ENCODE data around the gene KANK4. TPM values are rescaled to one million over a fixed set of nuclear protein-coding genes. Genes with fewer than 3 reads are reported as not detected.

The KANK4 gene
- total RNA-seq: 38.6 TPM

DNA sequence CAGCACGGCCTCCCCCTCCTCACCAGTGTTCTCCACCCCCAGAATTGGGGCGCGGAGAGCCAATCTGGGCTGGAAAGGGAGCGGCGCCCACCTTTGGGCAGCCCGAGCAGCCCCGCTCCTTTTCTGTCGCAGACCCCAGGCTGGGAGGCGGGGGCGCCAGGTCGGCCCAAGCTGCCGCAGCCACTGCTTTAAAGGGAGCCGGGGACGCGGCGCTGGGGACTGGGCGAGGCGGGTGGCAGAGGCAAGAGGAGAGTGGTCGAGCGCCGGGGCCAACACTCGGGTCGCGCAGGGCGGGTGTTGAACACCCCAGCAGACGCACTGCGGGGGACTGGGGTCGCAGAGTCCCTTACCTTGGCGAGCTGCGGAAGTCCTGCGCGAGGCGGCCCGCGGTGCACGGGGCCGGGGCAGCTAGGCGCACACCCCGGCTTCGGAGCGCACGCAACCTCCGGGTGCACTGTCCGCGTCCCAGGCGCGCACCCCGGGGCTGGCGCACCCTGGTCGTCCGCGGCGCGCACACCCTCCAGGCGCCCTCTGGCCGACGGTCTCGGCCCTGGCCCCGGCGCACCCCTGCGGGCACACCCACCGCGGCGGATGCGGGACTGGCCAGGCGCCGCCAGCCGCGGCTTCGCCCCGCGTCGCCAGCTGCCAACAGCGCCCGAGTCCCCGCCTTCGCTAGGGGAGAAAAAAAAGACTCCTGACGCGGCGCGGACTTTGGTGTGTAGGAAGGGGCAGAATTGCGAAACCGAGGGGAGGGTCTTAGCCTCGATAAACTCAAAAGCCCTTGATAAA, at the start of gene KANK4:
TSS of gene KANK4 (minus strand) at position 679 of the 789 bp plus-strand sequence. CDS start 37,870 bp downstream, outside the sequence.

DNA sequence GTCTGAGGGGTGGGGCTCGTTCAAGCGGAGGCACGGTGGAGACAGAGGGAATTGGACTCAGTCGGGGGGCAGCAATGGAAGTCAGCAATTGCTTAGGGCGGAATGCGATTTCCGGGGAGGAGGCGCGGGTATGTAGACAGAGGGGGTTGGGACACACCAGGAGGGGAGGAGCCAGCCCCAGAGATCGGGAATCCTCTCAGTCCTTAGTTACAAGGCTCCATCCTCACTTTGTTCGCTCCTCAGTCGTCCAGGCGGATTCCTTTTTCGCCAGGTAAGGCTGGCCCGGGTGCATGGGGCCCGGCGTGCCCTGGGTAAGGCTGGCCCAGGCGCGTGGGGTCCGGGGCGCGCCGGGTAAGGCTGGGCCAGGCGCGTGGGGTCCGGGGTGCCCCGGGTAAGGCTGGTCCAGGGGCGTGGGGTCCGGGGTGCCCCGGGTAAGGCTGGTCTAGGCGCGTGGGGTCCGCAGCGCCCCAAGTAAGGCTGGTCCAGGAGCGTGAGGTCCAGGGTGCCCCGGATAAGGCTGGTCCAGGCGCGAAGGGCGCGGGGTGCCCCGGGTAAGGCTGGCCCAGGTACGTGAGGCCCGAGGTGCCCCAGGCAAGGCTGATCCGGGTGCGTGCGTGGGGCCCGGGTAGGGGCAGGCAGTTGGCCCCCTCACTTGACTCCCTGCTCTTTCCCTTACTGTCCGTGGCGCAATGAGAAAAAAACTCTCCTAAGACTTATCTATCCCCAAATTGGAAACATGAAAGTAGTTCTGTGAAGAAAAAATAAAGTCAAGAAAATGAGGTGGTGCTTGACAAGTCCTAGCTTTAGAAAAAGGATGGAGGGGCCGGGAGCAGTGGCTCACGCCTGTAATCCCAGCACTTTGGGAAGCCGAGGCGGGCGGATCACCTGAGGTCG, 124.3 kb downstream of the KANK4 start, which contains the start of gene L1TD1:
TSS of gene L1TD1 (plus strand) at position 199 of the 894 bp plus-strand sequence. CDS start 11,780 bp downstream, outside the sequence.

Small RNA genes lying within 50 kb of the gene (small RNA-seq; reads per million reads assigned to genes)
- not detected for gene RNU6-371P (ENCODE audit: low replicate concordance)

Other genes with a start within 250 kb of the KANK4 start
- gene L1TD1, start 124.6 kb downstream of the KANK4 start, total RNA-seq: 1.3 TPM
- 33.9 TPM for gene USP1, start 117.6 kb upstream of the KANK4 start, total RNA-seq